Measurements from ENCODE around the gene PLK3. TPM values are rescaled to one million over a fixed set of nuclear protein-coding genes. Genes with fewer than 3 reads are reported as not detected.

Gene PLK3
- total RNA-seq, 1 experiment from 2014 or later, result 56.1 TPM

GRCh38 chr1:44803062-44803311 lies 2.8 kb downstream of the PLK3 start:
- Histone ChIP-seq H2AFZ (ENCODE audit: low read depth, low read length, poor library complexity, severe bottlenecking) (no peak overlapping the region), H3K9me3 (ENCODE audit: control insufficient read depth in 1 of 2, insufficient read depth in 1 of 2, low read depth in 1 of 2, low read length in 2 of 2) (no peaks in the 10 kb centered on the region), H3K4me3 (replicated peaks in 1 of 2; ENCODE audit: low read depth in 1 of 2, low read length in 2 of 2) (no peak overlapping the region), H3K79me2 (ENCODE audit: insufficient read depth, low read length) (peaks cover 51% of the 10 kb centered on the region), H3K27me3 (ENCODE audit: insufficient read depth, low read length) (no peaks in the 10 kb centered on the region), H3K27ac (ENCODE audit: low read depth, low read length) (peak overlapping the region; percentile 25; the same call in 1 of the 2 replicates), H3K4me2 (ENCODE audit: low read length) (peak overlapping the region; percentile 93), H3K36me3 (ENCODE audit: control insufficient read depth in 1 of 2, insufficient read depth in 2 of 2, low read length in 2 of 2) (peaks cover 3 to 46% of the 10 kb centered on the region in 2 experiments; a peak in 3 of 4 replicates), H4K20me1 (ENCODE audit: insufficient read depth) (no peaks in the 10 kb centered on the region), H3K9ac (ENCODE audit: low read length) (peak overlapping the region; percentile 98; the same call in 1 of the 2 replicates), H3K4me1 (ENCODE audit: control insufficient read depth in 1 of 2, insufficient read depth in 2 of 2, low read length in 2 of 2) (peaks cover 37 to 90% of the 10 kb centered on the region in 2 experiments), H3K9me2 (ENCODE audit: insufficient read depth) (no peaks in the 10 kb centered on the region)
- DNase-seq (ENCODE audit: low read depth, low spot score) (no peak), ATAC-seq (no peak)
- TF ChIP-seq POLR2A (IDR thresholded peaks at IDR 0.05; ENCODE audit: borderline replicate concordance, extremely low read depth, insufficient read depth, insufficient read length) (no peak), SIN3A (IDR thresholded peaks at IDR 0.05; ENCODE audit: low read depth) (no peak), POLR2AphosphoS5 (IDR thresholded peaks at IDR 0.05; ENCODE audit: low read depth, low read length) (no peak), SP1 (IDR thresholded peaks at IDR 0.05; ENCODE audit: low read depth) (no peak), ATF3 (IDR thresholded peaks at IDR 0.05) (no peak), EZH2 (IDR thresholded peaks at IDR 0.05) (no peak), TCF7L2 (IDR thresholded peaks at IDR 0.05; ENCODE audit: borderline replicate concordance, extremely low read depth, insufficient read depth, insufficient read length) (no peak), CTCF (IDR thresholded peaks at IDR 0.05 in 2 of 3, conservative IDR thresholded peaks at IDR 0.05 in 1 of 3; ENCODE audit: borderline replicate concordance in 1 of 3, insufficient read depth in 1 of 3, low read depth in 2 of 3, low read length in 2 of 3) (no peak), FOSL1 (IDR thresholded peaks at IDR 0.05; ENCODE audit: low read depth) (no peak), EGR1 (IDR thresholded peaks at IDR 0.05; ENCODE audit: low read depth) (no peak), JUND (IDR thresholded peaks at IDR 0.05) (no peak), CEBPB (IDR thresholded peaks at IDR 0.05; ENCODE audit: low read depth) (no peak), ZNF274 (IDR thresholded peaks at IDR 0.05; ENCODE audit: low read depth, low read length) (no peak), EZH2phosphoT487 (IDR thresholded peaks at IDR 0.05; ENCODE audit: borderline replicate concordance) (no peak), MAX (IDR thresholded peaks at IDR 0.05) (no peak), REST (IDR thresholded peaks at IDR 0.05; ENCODE audit: low read depth) (no peak)
- intact Hi-C loops (cut with micrococcal nuclease), result no loop called here
- no TSS peak for BruUV-seq (replicated peaks)
- CTCF ChIA-PET, result no interaction called here
- POLR2A ChIA-PET, result no interaction called here
- RAD21 ChIA-PET (ENCODE audit: low non-redundant PET in 1 of 2, low total read pairs in 2 of 2, uncharacterized antibody in 2 of 2, unreplicated experiment in 2 of 2), result no interaction called here
